GM12864 (cell line): ENCODE results near the gene MYDGF.

ENCODE experiments used
- DNase-seq: peaks from one replicate; pipeline ENCODE4 v3.0.0-alpha.2; 2011; ENCODE audit warnings: low read depth
- H3K4me3 ChIP-seq: 2 replicates; pipeline ENCODE4 v1.5.1; 2011; ENCODE audit warnings: mild to moderate bottlenecking, low read depth, low read length, control low read depth
- TF ChIP-seq, protein P1 (sequence below): IDR thresholded peaks from 2 replicates; pipeline ENCODE4 v1.5.1; 2011; ENCODE audit warnings: low read depth, mild to moderate bottlenecking, moderate library complexity, low read length, control low read depth, inconsistent platforms; ENCODE audit errors: missing control alignments

MYDGF gene

DNA sequence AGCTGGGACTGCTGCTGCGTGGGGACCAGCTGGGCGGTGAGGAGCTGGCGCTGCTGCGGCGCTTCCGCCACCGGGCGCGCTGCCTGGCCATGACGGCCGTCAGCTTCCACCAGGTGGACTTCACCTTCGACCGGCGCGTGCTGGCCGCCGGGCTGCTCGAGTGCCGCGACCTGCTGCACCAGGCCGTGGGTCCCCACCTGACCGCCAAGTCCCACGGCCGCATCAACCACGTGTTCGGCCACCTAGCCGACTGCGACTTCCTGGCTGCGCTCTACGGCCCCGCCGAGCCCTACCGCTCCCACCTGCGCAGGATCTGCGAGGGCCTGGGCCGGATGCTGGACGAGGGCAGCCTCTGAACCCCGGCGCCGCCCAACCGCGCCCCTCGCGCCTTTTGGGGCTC is 18.1 kb downstream of the MYDGF start:
- DNase-seq = no peak
- TF ChIP-seq, protein P1, sequence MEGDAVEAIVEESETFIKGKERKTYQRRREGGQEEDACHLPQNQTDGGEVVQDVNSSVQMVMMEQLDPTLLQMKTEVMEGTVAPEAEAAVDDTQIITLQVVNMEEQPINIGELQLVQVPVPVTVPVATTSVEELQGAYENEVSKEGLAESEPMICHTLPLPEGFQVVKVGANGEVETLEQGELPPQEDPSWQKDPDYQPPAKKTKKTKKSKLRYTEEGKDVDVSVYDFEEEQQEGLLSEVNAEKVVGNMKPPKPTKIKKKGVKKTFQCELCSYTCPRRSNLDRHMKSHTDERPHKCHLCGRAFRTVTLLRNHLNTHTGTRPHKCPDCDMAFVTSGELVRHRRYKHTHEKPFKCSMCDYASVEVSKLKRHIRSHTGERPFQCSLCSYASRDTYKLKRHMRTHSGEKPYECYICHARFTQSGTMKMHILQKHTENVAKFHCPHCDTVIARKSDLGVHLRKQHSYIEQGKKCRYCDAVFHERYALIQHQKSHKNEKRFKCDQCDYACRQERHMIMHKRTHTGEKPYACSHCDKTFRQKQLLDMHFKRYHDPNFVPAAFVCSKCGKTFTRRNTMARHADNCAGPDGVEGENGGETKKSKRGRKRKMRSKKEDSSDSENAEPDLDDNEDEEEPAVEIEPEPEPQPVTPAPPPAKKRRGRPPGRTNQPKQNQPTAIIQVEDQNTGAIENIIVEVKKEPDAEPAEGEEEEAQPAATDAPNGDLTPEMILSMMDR = no peak
- H3K4me3 ChIP-seq = no peak overlapping the region

DNA sequence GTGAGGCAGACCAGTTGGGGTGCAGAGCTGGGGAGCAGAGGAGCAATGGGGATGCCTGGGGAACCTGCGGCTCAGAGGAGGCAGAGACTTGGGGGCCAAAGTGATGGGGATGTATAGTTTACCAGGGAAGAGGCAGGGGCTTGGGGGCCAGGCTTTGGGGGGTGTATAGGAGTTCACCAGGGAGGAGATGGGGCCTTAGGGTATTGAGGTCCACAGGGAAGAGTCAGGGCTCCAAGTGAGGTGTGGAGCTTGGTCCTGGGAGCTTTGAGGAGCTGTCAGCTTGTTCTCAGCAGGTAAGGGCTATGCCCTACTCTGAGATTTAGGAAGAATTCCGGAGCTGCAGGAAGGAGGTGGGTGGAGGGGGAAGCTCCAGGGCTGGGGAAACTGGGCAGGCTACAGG is 20.0 kb downstream of the MYDGF start:
- no peak for DNase-seq
- TF ChIP-seq, protein P1 = no peak

DNA sequence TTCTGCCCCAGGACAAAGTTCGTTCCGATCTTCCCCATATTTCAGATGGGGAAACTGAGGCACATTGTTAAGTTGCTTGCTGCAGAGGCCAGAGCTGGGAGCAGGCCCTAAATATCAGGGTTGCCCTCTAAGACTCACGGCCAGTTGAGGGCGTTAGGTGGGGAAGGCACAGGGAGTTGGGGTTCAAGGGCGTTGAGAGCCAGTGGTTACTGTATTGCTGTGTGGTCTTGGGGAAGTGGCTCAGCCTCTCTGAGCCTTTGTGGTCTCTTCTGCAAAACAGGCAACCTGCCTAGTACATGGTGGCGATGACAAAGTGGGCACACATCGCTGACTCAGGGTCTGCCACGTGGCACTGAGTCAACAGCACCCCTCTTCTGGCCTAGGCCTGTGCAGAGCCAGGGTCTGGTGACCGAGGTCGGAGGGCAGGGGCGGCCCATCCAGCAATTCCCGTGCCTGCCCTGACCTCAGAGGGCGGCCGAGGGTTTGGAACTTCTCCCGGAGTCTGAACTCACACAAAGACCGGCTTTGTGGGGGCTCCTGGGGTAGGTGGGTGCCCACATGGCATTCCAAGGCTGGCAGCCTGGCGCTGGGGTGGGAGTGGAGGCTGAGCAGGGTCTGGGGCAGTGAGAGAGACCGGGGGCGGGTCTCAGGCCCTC is 20.6 kb downstream of the MYDGF start:
- TF ChIP-seq, protein P1 = no peak
- no peak overlapping the region for H3K4me3 ChIP-seq
- no peak for DNase-seq

More for the DNA sequence above, 20.0 kb downstream of the MYDGF start:
- no peak overlapping the region for H3K4me3 ChIP-seq

DNA sequence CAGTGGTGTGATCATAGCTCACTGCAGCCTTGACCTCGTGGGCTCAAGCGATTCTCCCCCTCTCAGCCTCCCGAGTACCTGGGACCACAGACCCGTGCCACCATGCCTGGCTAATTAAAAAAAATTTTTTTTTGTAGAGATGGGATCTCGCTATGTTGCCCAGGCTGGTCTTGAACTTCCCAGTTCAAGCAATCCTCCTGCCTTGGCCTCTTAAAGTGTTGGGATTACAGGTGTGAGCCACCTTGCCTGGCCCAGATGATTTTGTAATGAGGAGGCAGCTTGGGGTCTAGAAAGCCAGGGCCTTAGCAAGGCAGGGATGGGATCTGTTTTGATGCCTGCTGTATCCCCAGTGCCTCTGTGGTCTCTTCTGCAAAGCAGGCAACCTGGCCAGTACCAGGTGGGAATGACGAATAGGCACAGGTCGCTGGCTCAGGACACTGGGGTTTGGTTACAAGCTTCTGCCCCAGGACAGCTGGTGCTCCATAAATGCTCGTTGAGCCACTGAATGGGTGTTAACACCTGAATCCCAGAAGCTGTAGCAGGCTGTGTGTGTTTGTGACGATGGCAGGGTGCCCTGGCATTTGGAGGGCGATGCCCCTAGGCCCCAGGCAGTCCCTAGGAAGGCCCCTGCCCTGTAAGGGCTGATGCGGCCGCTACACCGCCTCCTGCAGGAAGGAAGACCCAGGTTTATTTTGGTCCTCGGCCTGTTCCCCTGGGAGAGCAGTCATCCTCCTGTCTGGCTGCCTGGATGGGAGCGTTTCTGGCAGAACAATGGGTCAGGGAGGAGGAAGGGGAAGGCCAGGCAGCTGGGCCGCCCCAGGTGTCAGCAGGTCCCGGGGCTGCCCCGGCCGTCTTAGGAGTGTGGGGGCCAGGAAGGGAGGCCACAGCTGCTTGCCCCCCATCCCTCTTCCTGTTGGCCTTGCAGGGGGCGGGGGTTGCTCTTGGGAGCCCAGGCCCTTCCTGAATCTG is 22.2 kb downstream of the MYDGF start:
- DNase-seq = no peak
- TF ChIP-seq, protein P1 = no peak
- H3K4me3 ChIP-seq = no peak overlapping the region

DNA sequence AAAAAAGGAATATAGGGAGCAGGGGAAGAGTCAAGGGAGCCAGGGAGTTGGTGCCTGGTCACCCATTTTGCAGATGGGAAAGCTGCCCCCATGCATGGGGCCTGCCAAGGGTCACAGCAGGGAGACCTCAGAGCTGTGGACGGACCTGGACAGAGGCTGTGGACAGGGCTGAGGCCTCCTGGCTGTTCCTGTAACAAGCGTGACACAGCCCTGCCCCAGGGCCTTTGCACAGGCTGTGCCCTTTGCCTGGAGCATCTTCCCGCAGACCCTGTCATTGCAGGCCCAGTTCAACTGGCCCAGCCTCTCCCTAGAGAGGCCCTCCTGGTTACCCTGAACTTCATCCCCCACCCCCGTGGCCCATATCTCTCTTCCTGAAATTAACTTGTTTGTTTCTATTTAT is 24.4 kb downstream of the MYDGF start:
- TF ChIP-seq, protein P1 = no peak
- no peak for DNase-seq
- H3K4me3 ChIP-seq = no peak overlapping the region

DNA sequence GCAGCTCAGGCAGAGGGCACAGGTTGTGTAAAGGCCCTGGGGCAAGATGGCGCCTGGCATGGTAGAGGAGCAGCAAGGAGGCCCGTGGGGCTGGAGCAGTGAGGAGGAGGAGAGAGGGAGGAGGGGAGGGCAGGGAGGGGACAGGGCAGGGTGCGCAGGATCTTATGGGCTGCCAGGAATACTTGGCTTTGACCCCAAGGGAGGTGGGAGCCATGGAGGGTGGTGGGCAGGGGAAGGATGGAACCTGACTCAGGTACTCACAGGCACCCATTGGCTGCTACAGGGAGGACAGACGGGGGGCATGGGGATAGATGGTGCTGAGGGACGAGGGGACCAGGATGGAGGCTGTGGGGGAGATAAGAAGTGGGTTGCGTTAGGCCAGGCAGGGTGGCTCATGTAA is 27.5 kb downstream of the MYDGF start:
- no peak overlapping the region for H3K4me3 ChIP-seq
- no peak for DNase-seq
- TF ChIP-seq, protein P1 = no peak
